Measurements from ENCODE around the gene NHP2.
A peak's percentile ranks its signal among the peaks of the same experiment; 100 is the strongest.

Gene NHP2

DNA sequence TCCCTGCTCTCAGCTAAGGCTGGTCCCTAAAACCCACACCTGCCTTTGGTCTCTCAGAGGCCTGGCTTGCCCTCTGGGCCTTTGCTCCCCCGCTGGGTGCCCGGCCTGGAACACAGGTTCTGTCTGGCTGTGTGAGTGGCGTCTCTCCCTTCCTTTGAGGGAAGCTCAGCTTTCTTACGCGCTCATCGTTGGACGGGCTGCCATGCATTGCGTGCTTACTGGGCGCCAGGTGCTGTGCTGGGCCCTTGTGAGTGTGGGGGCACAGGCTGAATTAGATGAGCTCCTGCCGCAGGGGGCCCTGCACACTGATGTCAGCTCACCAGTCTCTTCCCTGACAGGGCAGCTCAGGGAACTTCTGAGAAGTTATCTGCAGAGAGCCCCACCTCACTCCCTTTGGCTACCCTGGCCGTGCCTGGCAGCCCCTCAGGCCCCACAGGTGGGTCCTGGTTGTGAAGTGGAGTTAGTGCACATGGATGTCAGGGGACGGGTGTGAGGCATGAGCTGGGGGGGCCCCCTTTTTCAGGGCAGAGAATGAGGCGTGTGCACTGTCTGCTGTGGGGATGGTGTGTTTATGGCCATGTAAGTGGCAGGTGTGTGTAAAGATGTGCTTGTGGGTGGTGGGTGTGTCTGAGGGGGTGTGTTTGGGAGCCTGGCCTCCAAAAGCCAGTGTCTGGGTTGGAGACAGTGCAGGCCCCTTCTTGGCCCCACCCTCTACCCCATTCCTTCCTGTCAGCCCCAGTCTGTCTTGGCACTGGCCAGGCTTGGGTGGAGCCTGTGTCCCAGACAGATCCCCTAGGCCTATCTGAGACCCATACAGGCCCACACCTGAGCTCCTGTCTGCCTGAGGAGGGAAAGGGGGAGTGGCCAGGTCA lies 30.4 kb downstream of the NHP2 start:
- DNase-seq (ENCODE audit: low read depth) = peak; percentile 7
- no peak overlapping the region for H3K4me3 ChIP-seq (ENCODE audit: low read depth, low read length)

DNA sequence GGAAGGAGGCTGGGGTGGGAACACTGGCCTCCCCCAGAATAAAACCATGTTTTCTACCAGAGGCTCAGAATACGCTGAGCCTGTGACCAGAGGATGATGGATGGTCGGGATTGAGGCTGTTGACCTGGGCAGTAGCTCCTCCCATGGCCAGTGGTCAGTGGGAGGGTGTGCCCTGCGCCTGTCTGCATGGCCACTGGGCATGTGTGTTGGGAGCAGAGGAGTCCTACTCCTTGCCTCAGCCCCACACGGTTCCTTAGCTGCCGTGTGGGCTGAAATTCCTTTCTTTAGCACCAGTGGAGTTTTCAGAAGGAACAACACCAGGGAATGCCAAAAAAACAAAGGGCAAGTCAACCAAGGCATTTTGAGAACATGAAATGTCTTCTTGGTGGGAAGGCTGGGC lies 31.3 kb downstream of the NHP2 start:
- no peak for DNase-seq (ENCODE audit: low read depth)
- TF ChIP-seq, protein P1, sequence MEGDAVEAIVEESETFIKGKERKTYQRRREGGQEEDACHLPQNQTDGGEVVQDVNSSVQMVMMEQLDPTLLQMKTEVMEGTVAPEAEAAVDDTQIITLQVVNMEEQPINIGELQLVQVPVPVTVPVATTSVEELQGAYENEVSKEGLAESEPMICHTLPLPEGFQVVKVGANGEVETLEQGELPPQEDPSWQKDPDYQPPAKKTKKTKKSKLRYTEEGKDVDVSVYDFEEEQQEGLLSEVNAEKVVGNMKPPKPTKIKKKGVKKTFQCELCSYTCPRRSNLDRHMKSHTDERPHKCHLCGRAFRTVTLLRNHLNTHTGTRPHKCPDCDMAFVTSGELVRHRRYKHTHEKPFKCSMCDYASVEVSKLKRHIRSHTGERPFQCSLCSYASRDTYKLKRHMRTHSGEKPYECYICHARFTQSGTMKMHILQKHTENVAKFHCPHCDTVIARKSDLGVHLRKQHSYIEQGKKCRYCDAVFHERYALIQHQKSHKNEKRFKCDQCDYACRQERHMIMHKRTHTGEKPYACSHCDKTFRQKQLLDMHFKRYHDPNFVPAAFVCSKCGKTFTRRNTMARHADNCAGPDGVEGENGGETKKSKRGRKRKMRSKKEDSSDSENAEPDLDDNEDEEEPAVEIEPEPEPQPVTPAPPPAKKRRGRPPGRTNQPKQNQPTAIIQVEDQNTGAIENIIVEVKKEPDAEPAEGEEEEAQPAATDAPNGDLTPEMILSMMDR (IDR thresholded peaks at IDR 0.05; ENCODE audit: control insufficient read depth, extremely low read depth, insufficient read depth) = no peak
- no peak overlapping the region for H3K4me3 ChIP-seq (ENCODE audit: low read depth, low read length)

More for the DNA sequence above, 30.4 kb downstream of the NHP2 start:
- TF ChIP-seq, protein P1 (IDR thresholded peaks at IDR 0.05; ENCODE audit: control insufficient read depth, extremely low read depth, insufficient read depth) = no peak

DNA sequence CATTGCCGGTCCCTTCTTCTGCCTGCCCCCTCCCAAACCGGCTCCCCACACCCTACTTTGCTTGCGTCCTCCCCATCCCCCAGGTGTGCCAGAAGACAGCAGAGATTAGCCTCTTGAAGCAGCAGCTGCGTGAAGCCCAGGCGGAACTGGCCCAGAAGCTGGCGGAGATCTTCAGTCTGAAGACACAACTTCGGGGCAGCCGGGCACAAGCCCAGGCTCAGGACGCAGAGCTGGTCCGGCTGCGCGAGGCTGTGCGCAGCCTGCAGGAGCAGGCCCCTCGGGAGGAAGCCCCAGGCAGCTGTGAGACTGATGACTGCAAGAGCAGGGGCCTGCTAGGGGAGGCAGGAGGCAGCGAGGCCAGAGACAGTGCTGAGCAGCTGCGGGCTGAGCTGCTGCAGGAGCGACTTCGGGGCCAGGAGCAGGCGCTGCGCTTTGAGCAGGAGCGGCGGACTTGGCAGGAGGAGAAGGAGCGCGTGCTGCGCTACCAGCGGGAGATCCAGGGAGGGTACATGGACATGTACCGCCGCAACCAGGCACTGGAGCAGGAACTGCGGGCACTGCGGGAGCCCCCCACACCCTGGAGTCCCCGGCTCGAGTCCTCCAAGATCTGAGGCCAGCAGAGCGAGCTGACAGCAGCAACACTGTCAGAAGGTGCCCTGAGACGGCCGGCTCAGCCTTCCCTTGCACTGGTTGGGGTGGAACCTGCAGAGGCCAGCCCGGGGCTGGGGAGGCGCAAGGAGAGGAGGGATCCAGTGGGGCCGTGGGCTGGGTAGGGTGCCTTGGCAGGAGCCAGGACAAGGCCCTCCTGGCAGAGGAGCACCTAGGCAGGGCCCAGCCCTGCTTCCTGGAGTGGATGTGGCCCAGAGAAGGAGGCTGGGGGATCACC lies 32.1 kb downstream of the NHP2 start:
- DNase-seq (ENCODE audit: low read depth) = no peak
- H3K4me3 ChIP-seq (ENCODE audit: low read depth, low read length) = peak overlapping the region; percentile 41
- TF ChIP-seq, protein P1 (IDR thresholded peaks at IDR 0.05; ENCODE audit: control insufficient read depth, extremely low read depth, insufficient read depth) = no peak

DNA sequence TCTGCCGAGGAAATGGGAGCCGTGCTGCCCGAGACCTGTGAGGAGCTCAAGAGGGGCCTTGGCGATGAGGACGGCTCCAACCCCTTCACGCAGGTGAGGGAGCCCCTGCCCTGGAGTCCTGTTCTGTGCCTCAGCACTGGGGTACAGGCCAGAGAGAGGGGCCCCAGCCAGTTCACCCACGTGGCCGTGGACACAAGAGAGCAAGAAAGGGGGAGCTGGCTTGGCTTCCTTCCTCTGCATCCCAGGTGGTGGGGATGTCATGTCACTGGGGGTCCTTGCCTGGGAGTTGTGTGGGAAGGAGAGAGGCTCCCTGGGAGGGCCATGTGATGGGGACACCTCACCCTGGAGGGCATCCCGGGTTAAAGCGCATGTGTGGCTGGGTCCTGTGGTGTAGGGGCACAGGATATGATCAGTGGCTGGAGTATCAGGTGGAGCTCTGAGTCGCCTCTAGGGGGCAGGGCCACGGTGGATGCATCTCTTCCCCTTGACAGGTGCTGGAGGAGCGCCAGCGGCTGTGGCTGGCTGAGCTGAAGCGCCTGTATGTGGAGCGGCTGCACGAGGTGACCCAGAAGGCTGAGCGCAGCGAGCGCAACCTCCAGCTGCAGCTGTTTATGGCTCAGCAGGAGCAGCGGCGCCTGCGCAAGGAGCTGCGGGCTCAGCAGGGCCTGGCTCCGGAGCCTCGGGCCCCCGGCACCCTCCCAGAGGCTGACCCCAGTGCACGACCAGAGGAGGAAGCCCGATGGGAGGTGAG lies 32.9 kb downstream of the NHP2 start:
- peak overlapping the region; percentile 41 for H3K4me3 ChIP-seq (ENCODE audit: low read depth, low read length)
- DNase-seq (ENCODE audit: low read depth) = peak; percentile 91
- TF ChIP-seq, protein P1 (IDR thresholded peaks at IDR 0.05; ENCODE audit: control insufficient read depth, extremely low read depth, insufficient read depth) = peak; percentile 78

DNA sequence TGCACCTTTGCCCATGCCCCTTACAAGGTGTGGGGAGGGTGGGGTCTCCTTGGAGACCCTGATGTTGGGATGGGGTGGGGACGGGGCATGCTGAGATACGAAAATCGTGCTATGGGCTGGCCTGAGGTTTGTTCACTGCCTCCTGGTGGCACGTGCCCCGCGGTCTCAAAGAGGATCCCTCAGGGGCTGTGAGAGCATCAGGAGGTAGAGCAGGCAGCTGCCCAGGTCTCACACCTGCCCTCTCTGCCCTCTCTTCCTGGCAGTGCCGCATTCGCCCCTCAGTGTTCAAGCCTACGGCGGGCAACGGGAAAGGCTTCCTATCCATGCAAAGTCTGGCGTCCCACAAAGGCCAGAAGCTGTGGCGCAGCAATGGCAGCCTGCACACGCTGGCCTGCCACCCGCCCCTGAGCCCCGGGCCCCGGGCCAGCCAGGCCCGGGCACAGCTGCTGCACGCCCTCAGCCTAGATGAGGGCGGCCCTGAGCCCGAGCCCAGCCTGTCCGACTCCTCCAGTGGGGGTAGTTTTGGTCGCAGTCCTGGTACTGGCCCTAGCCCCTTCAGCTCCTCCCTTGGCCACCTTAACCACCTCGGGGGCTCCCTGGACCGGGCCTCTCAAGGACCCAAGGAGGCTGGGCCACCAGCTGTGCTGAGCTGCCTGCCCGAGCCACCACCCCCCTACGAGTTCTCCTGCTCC lies 33.6 kb downstream of the NHP2 start:
- DNase-seq (ENCODE audit: low read depth) = no peak

More for the DNA sequence above, 33.6 kb downstream of the NHP2 start:
- TF ChIP-seq, protein P1 (IDR thresholded peaks at IDR 0.05; ENCODE audit: control insufficient read depth, extremely low read depth, insufficient read depth) = no peak
- no peak overlapping the region for H3K4me3 ChIP-seq (ENCODE audit: low read depth, low read length)

All from LNCaP clone FGC (cell line).